ENCODE data around the gene MAN1B1.
"Not testable (repeated sequence)": the region's sequence is repeated elsewhere in the genome, so short reads cannot be mapped to it uniquely, and the experiment has no call there.

Gene MAN1B1

DNA sequence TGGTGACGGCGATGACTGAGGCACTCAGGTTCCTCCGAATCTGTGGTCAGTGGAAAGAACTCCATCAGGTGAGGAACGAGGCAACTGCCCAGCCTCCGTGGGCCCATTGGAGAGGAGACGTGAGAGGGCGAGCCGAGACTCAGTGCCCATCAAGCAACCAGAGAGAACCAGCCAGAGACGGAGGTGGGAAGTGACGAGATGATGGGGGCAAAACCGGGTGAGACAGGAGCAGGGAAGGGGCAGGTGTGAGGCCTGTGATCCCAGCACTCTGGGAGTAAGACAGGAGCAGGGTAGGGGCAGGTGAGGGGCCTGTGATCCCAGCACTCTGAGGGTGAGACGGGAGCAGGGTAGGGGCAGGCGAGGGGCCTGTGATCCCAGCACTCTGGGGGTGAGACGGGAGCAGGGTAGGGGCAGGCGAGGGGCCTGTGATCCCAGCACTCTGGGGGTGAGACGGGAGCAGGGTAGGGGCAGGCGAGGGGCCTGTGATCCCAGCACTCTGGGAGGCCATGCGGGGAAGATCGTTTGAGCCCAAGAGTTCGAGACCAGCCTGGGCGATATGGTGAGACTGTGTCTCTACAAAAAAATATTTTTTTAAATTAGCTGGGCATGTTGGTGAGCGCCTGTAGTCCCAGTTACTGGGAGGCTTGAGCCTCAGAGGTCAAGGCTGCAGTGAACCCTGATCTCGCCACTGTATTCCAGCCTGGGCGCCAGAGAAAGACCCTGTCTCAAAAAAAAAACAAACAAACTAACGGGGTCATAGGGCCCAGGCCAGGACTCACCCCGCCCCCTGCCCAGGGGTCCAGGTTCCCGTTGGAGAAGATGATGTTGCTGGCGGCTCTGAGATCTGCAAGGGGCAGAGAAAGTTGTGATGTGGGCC is 24.4 kb downstream of the MAN1B1 start:
- no peak for DNase-seq (ENCODE audit: low read depth)

DNA sequence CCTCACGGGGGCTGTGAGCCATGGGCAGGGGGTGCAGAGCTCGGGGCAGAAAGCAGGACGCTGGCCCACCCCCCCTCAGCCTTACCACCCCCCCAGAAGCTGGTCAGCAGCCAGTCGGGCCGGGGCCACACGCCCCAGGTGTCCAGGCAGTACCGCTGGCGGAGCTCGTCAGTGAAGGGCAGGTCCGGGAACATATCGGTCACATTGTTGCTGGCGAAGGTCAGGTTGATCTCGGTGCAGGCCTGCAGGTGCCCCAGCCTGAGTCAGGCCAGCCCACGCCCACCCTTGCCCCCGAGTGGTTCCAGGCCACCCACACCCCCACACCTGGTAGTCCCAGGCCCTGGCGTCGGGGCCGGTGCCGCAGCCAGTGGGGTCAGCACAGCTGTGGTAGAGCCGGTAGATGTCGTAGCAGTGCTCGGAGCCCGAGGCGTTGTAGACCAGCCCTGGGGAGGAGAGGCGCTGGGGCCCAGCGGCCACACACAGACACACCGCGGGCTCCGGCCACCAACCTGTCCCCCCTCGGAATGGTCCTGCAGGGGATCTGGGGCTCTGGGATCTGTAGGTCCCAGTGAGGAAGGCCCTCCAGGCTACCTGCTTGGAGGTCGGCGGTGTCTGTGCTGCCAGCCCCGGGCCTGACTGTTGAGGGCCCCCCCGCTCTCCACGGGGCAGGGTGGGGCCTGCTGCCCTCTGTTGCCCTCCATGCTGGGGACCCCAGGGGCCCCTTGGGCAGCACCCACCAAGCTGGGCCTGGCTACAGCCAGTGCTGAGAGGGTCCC is 25.2 kb downstream of the MAN1B1 start:
- no peak for DNase-seq (ENCODE audit: low read depth)

DNA sequence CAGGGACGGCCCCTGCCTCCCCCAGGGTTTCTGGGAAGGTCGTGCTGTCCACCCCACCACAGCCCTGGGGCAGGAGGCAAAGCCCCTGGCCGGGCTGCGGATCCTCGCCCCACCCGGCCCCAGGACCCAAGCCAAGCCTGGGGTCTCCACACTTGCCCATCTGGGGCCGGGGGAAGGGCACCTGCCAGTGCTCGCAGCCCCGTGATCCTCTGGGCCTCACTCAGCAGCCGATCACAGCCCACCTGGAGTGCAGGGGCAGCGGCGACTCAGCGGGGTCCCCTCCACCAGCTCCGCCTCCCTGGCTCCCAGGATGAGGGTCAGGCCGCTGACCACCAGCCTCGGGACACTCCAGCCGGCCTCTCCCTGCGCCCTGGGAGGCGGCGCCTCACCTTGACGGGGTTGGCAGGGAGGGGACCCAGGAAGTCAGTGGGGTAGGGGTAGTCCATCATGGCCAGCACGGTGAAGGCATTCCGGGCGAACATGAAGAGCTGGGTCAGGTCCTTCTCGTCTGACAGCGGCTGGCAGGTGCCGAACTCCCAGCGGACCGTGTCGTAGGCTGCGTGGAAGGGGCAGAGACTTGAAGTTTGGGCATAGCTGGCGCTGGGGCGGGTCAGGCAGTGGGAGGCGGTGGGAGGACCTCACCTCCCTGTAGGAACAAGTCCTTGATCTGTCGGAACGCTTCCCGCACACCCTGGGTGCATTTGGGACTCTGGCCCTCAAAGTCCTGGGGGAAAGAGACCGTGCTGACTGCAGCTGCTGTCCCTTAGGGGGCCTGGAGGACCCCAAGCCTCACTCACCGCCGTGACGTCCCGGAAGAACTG is 26.0 kb downstream of the MAN1B1 start:
- DNase-seq (ENCODE audit: low read depth) = no peak

DNA sequence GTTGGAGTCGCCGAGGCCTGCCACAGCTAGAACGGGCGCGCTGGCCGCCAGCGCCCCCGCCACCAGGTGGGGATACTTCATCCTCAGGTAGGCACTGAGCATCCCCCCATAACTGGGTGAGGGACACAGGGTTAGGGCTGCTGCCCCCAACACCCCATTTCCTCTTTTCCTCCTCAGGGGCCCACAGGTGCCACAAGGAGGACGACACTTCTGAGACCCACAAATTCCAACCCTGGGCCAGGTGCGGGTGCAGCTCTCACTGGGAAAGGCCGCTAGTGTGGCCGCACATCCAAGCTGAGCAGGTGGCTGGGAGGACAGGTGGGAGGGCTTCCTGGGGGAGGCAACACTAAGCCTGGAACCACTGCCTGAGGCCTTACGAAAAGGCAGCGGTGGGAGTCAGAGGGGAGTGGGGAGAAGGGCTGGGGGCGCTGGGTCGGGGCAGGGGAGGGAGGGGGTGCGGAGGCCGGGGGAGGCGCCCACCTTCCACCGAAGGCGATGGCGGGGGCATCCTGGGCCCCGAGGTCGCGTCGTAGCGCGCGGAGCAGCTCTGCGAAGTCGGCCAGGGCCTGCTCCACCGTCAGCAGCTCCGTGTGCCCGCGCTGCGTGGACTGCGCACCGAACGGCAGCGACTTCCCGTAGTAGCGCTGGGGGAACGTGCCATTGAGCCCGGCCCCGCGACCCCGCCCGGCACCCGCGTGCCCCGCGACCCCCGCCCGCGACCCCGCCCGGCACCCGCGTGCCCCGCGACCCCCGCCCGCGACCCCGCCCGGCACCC is 26.8 kb downstream of the MAN1B1 start:
- DNase-seq (ENCODE audit: low read depth) = no peak

DNA sequence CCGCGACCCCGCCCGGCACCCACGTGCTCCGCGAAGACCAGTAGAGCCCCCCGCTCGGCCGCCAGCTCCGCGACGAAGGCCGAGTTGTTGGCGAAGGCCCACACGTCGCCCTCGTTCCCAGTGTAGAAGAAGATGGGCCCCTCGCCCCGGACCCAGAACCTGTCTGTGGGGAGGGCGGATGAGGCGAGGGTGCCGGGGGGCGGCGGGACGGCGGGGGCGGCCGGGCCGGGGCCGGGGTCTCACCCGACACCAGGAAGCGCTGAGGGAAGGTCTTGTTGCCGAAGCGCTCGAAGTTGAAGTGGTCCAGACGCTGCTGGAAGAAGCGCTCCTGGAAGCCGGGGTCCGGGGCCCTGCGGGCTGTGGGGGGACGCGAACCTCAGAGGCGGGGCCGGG is 27.4 kb downstream of the MAN1B1 start:
- DNase-seq (ENCODE audit: low read depth) = no peak

DNA sequence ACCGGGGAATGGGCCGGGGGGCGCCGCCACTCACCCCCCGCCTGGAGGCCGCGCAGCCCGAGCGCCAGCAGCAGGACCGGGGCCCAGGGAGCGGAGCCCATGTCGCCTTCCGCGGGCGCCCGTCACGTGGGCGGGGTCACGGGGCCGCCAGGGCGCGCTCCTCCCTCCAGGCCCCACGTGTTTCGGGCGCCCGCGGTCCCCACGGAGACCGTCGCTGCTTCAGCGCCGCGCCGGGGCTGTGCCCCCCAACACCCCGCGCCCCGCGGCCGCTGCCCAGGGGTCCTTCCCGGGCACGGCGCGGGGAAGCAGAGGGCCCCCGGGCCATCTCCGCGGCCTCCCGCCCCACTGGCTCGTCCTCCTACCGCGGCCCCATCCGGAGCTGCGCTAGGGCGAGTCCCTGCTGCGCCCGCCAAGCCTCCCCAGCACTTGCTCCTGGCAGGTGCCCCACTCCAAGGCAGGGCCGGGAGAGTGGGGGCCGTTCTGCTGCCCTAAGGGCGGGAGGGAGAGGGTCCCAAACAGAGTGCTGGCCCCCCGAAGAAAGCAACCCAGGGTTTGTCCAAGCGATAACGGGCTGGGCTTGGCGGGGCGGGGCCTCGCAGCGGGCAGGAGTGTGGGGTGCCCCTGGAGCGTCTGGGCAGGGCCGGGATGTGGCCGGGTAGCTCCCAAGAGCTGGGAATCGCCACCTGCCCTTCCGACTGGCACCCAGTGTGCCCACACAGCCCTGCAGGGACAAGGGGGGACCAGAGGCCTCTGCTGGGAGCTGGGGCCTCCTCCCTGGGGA is 28.0 kb downstream of the MAN1B1 start, which contains the start of gene DPP7:
DPP7 (minus strand) TSS at position 121 of the 781 bp plus-strand sequence; CDS start at position 101, 20 bp downstream.
- peak; percentile 69 for DNase-seq (ENCODE audit: low read depth)

DNA sequence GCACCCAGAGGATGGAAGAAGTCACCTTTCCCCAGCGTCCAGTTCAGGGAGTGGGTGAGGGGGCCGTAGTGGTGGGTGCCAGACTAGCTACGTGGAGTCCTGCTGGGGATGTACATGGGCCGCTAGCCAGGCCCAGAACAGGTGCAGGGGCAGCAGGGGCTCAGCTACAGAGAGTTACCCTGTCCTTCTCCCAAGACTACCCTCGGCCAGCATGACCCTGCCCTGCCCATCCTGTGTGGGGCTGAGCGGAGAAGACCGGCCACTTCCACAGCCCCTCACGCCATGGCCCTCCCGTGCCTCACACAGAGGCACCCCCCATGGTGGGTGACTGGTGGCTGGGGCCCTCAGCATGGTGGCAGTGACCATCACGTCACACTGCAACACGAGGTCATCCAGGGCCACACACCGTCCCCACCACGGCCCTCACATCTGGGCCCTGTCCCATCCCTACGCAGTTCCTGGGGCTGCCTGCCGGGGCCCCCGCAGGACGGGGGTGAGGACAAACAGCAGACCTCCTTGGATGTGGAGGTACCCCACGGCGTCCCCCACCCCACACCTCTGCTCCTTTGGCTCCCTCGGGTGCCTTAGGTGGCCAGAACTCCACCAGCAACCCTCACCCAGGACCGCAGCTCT is 28.7 kb downstream of the MAN1B1 start:
- no peak for DNase-seq (ENCODE audit: low read depth)

DNA sequence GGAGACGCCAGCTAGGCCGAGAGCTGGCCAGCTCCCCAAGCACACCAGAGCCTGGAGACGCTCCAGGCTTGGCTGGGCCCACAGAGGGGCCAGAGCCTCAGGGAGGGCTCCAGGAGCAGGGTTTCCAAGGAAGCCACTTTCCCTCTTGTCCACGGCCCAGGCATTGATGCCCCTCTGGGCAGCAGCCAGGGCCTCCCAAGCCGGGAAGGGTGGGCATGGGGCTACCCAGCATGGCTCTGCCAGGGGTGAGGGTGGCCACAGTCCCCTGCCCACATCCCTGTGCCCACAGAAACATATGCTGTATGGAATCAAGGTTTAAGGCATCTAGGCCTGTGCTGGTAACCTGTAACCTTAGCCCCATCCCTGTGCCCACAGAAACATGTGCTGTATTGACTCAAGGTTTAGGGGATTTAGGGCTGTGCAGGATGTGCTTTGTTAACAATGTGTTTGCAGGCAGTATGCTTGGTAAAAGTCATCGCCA is 29.3 kb downstream of the MAN1B1 start:
- DNase-seq (ENCODE audit: low read depth) = no peak

DNA sequence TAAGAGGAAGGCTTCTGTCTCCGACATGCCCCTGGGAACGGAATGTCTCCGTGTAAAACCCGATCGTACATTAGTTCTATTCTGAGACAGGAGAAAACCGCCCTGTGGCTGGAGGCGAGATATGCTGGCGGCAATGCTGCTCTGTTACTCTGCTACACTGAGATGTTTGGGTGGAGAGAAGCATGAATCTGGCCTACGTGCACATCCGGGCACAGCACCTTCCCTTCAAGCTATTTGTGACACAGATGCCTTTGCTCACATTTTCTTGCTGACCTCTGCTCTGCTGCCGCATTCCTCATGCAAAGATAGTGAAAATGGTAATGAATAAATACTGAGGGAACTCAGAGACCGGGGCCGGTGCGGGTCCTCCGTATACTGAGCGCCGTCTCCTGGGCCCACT is 29.9 kb downstream of the MAN1B1 start:
- DNase-seq (ENCODE audit: low read depth) = no peak

DNA sequence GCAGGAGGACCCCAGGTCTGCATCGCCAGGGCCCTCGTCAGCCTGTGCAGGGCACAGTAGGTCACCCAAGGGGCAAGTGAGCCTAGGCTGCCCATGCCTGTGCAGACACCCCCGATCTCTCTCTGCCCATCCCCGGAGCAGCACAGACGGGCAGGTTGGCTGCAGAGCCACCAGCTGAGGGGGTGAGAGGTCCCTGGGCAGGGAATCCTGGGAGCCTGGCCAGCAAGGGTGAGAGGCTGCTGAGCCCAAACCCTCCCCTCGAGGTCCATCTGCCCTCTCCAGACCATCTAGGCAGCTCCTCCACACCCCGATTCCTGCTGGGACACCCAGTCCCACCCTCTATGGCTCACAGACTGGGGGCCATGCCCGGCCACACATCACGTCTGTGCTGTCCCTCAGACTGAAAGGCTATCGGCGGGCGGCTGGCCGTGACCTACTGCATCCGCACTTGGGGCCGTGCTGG is 30.5 kb downstream of the MAN1B1 start:
- no peak for DNase-seq (ENCODE audit: low read depth)

DNA sequence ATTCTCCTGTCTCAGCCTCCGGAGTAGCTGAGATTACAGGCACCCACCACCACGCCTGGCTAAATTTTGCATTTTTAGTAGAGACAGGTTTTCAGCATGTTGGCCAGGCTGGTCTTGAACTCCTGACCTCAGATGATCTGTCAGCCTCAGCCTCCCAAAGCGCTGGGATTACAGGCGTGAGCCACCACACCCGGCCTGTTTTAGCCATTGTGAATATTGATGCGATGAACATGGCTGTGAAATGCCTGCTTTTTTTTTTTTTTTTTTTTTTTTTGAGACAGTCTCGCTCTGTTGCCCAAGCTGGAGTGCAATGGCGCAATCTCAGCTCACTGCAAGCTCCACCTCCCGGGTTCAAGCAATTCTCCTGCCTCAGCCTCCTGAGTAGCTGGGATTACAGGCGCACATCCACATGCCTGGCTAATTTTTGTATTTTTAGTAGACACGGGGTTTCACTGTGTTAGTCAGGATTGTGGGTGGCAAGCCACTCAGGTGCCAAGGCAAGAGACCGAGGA is 31.4 kb downstream of the MAN1B1 start:
- not testable (repeated sequence) for DNase-seq (ENCODE audit: low read depth)

DNA sequence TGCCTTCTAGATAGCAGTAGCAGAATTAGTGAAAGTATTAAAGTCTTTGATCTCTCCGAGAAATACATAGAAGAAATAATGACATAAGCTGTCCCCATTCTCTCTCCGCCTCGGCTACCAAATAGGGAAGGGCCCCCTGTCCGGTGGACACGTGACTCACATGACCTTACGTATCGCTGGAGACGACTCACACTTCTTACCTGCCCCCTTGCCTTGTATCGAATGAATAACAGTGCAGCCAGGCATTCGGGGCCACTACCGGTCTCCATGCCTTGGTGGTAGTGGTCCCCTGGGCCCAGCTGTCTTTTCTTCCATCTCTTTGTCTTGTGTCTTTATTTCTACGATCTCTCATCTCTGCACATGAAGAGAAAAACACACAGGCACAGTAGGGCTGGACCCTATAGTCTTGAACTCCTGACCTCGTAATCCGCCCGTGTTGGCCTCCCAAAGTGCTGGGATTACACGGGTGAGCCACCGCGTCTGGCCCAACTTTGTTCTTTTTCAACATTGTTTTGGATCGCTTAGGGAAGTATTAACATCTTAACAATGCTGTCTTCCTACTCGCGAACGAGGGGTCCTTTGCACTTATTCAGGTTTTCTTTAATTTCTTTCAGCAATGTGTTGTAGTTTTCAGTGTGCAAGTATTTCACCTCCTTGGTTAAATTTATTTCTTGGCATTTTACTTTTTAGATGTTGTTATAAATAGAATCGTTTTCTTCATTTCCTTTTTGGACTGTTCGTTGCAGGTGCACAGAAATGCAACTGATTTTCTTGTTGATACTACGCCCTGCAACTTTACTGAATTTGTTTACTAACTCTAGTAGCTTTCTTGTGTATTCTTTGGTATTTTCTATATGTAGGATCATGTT is 35.4 kb downstream of the MAN1B1 start:
- DNase-seq (ENCODE audit: low read depth) = not testable (repeated sequence)

DNA sequence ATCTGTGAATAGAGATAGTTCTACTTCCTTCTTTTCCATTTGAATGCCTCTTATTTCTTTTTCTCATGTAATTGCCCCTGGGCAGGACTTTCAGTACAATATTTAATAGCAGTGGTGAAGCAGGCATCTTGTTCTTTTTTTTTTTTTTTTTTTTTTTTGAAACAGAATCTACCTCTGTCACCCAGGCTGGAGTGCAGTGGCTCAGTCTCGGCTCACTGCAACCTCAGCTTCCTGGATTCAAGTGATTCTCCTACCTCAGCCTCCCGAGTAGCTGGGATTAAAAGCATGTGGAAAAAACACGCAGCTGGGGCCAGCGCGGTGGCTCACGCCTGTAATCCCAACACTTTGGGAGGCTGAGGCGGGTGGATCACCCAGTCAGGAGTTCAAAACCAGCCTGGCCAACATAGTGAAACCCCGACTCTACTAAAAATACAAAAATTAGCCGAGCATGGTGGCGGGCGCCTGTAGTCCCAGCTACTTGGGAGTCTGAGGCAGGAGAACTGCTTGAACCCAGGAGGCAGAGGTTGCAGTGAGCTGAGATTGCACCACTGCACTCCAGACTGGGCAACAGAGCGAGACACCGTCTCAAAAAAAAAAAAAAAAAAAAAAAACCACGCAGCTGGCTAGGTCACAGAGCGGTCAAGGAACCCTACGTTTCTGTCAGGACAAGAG is 36.1 kb downstream of the MAN1B1 start:
- not testable (repeated sequence) for DNase-seq (ENCODE audit: low read depth)

DNA sequence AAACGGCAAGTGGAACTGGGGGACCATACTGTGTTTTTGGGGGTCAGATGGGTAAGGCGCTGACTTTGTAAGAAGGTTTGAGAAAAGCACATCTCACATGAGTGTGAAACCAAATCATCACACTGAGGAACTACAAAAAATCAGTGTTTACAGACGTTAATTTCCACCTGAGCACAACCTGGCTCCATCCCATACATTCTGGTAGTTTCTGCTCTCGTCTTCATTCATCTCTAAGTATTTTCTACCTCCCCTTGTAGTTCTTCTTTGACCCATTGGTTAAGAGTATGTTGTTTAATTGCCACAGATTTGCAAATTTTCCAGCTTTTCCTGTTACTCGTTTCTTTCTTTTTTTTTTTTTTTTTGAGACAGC is 36.7 kb downstream of the MAN1B1 start:
- DNase-seq (ENCODE audit: low read depth) = no peak

DNA sequence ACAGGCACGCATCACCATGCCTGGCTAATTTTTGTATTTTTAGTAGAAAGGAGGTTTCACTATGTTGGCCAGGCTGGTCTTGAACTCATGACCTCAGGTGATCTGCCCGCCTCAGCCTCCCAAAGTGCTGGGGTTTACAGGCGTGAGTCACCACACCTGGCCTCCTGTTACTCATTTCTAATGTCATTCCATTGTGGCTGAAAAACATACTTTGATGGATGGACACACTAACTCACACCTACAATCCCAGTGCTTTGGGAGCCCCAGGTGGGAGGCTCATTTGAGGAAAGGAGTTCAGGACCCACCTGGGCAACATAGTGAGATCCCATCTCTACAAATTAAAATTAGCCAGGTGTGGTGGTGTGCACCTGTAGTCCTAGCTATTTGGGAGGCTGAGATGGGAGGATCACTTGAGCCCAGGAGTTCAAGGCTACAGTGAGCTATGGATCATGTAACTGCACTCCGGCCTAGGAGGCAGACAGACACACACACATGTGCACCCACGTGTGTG is 37.2 kb downstream of the MAN1B1 start:
- DNase-seq (ENCODE audit: low read depth) = not testable (repeated sequence)

DNA sequence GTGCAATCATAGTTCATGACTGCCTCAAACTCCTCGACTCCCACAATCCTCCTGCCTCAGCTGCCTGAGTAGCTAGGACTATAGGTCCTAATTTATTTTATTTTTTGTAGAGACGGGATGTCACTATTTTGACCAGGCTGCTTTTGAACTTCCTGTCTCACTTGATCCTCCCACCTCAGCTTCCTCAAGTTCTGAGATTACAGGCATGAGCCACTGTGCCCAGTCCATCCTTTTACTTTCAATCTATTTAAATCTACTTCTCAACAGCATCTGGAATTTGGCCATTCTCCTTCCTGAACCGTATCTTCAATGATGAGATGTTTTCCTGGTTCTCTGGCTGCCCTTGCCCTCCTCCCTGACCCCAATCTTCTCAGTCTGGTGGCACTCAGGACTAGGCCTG is 40.0 kb downstream of the MAN1B1 start:
- no peak for DNase-seq (ENCODE audit: low read depth)

DNA sequence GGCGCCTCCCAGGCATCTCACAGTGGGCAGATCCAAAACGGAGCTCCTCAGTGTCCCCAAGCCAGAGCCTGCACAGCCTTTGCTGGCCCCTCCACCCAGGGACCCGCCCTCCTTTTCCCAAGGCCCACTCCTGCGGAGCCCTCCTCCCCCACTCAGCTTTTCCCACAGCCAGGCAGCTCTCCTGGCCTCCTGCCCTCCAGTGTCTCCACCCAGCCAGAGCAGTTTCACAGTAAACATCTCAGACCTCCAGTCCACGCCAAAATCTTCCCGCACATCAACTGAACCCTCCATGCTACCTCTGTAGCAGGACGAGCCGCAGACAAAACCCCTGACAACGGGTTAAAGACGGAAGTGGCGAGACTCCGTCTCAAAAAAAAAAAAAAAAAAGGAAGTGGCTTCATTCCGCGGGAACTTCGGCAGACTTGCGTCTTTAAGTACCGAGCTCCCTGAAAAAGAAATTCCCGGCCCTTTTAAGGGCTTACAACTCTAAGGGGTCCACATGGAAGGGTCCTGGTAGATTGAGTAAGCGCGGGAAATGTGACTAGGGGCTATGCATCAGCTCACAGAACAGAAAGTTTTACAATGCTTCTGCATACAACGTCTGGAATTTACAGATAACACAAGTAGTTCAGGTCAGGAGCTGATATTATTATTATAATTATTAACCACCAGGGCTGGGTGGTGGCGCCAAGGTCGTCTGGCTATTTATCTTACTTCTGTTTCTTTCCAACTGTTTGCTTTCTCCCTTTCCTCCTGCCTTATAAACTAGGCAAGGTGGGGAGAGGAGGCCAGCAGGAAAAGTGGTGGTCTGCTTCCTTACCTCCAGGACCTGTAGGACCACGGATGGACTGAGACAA is 40.7 kb downstream of the MAN1B1 start:
- peak; percentile 23 for DNase-seq (ENCODE audit: low read depth)
